IMR-90 (cell line): ENCODE measurements around the gene NCOA3. TPM values are rescaled to one million over a fixed set of nuclear protein-coding genes. Genes with fewer than 3 reads are reported as not detected.

Experiments
- ATAC-seq: fragments of 200-7000 bp; cut with Tn5 transposase; 2 replicates; pipeline ENCODE4 v1.9.1; 2020; ENCODE audit warnings: low read depth, mild to moderate bottlenecking, moderate library complexity
- BruUV-seq: library from RNA; stranded (reverse); fragments of 400-500 nt; replicated peaks from 2 replicates; lab custom pipeline; 2021; lab: Mats Ljungman, UMichigan
- CTCF ChIA-PET: fragments of 300-600 bp; formaldehyde crosslinking; extraction: SDS; loops from one replicate; lab custom pipeline; 2021; ENCODE audit warnings: antibody characterized with exemption; lab: Yijun Ruan, JAX
- POLR2A ChIA-PET: fragments of 300-600 bp; sonication (Branson Sonifier 250); formaldehyde crosslinking; loops from one replicate; lab custom pipeline; 2022; ENCODE audit warnings: antibody characterized with exemption; ENCODE audit not compliant: unreplicated experiment; lab: Charles Lee
- DNase-seq: peaks from one replicate; pipeline ENCODE4 v3.0.0; 2013
- H2AFZ ChIP-seq: replicated peaks from 2 replicates; pipeline ENCODE3; 2013; ENCODE audit warnings: low read length, mild to moderate bottlenecking; ENCODE audit not compliant: poor library complexity
- H2AK5ac ChIP-seq: 2 replicates; pipeline ENCODE4 v1.6.1; 2013; ENCODE audit warnings: low read depth, low read length, inconsistent platforms
- H2AK9ac ChIP-seq: replicated peaks from 2 replicates; pipeline ENCODE3; 2013; ENCODE audit warnings: mild to moderate bottlenecking, low read depth, low read length, moderate library complexity; ENCODE audit not compliant: poor library complexity
- H2BK120ac ChIP-seq: 2 replicates; pipeline ENCODE4 v1.6.1; 2013; ENCODE audit warnings: low read depth, low read length, inconsistent platforms
- H2BK15ac ChIP-seq: 3 replicates; pipeline ENCODE4 v1.6.1; 2013; ENCODE audit warnings: low read depth, low read length, inconsistent platforms
- H2BK20ac ChIP-seq: 2 replicates; pipeline ENCODE4 v1.6.1; 2013; ENCODE audit warnings: low read depth, mild to moderate bottlenecking, inconsistent platforms, low read length, moderate library complexity
- H2BK5ac ChIP-seq: 2 replicates; pipeline ENCODE4 v1.6.1; 2013; ENCODE audit warnings: mild to moderate bottlenecking, low read depth, low read length, inconsistent platforms; ENCODE audit not compliant: poor library complexity, severe bottlenecking
- H3K14ac ChIP-seq: replicated peaks from 2 replicates; pipeline ENCODE4 v1.6.1; 2013; ENCODE audit warnings: low read depth, low read length, inconsistent platforms
- H3K18ac ChIP-seq: 2 replicates; pipeline ENCODE4 v1.6.1; 2013; ENCODE audit warnings: low read depth, low read length, control low read depth
- H3K23ac ChIP-seq: 2 replicates; pipeline ENCODE4 v1.6.1; 2013; ENCODE audit warnings: low read depth, low read length, inconsistent platforms
- H3K27ac ChIP-seq: 2 replicates; pipeline ENCODE4 v1.5.1; 2013; ENCODE audit warnings: mild to moderate bottlenecking, control low read depth, low read length; ENCODE audit not compliant: insufficient read depth
- H3K27me3 ChIP-seq: 2 replicates; pipeline ENCODE4 v1.6.1; 2013; ENCODE audit warnings: low read length; ENCODE audit not compliant: control insufficient read depth, insufficient read depth
- H3K36me3 ChIP-seq: 2 replicates; pipeline ENCODE4 v1.6.1; 2013; ENCODE audit warnings: low read length, mixed read lengths; ENCODE audit not compliant: control insufficient read depth, insufficient read depth
- H3K4ac ChIP-seq: 2 replicates; pipeline ENCODE4 v1.6.1; 2013; ENCODE audit warnings: low read depth, low read length, inconsistent platforms
- H3K4me1 ChIP-seq: 2 replicates; pipeline ENCODE4 v1.6.1; 2013; ENCODE audit warnings: low read length, mixed read lengths; ENCODE audit not compliant: control insufficient read depth, insufficient read depth
- H3K4me2 ChIP-seq: 2 replicates; pipeline ENCODE4 v1.6.1; 2013; ENCODE audit warnings: low read depth, mild to moderate bottlenecking, control low read depth, low read length, moderate library complexity
- H3K4me3 ChIP-seq: 2 replicates; pipeline ENCODE4 v1.5.1; 2013; ENCODE audit warnings: low read depth, mild to moderate bottlenecking, control low read depth, low read length, moderate library complexity; ENCODE audit not compliant: insufficient read depth
- H3K56ac ChIP-seq: 2 replicates; pipeline ENCODE4 v1.6.1; 2013; ENCODE audit warnings: low read length, inconsistent platforms; ENCODE audit not compliant: insufficient read depth; ENCODE audit errors: extremely low read depth
- H3K79me1 ChIP-seq, 2 experiments: 2 replicates each; pipeline ENCODE4 v1.6.1; 2013; ENCODE audit warnings: low read length in 2 of 2, inconsistent platforms in 1 of 2, low read depth in 1 of 2
- H3K9ac ChIP-seq: 2 replicates; pipeline ENCODE4 v1.6.1; 2013; ENCODE audit warnings: low read depth, low read length, control low read depth
- H3K9me1 ChIP-seq: 2 replicates; pipeline ENCODE4 v1.6.1; 2013; ENCODE audit warnings: low read length, inconsistent platforms; ENCODE audit not compliant: insufficient read depth
- H3K9me3 ChIP-seq: 2 replicates; pipeline ENCODE4 v1.6.1; 2013; ENCODE audit warnings: low read length; ENCODE audit not compliant: control insufficient read depth, insufficient read depth
- H4K20me1 ChIP-seq: 2 replicates; pipeline ENCODE4 v1.6.1; 2013; ENCODE audit warnings: low read length, inconsistent platforms; ENCODE audit not compliant: insufficient read depth
- H4K5ac ChIP-seq: 2 replicates; pipeline ENCODE4 v1.6.1; 2013; ENCODE audit warnings: mild to moderate bottlenecking, low read depth, low read length, control low read depth
- H4K8ac ChIP-seq, 2 experiments: 2 replicates each; pipeline ENCODE4 v1.6.1; 2013; ENCODE audit warnings: low read depth in 2 of 2, low read length in 2 of 2, control low read depth in 1 of 2, inconsistent platforms in 1 of 2
- H4K91ac ChIP-seq: 2 replicates; pipeline ENCODE4 v1.6.1; 2013; ENCODE audit warnings: low read depth, low read length, inconsistent platforms; ENCODE audit not compliant: insufficient read depth
- CEBPB ChIP-seq: IDR thresholded peaks from 2 replicates; pipeline ENCODE4 v1.6.1; 2012; ENCODE audit warnings: low read depth, low read length, improper control_type of control experiment
- MAFK ChIP-seq: IDR thresholded peaks from 2 replicates; pipeline ENCODE4 v1.6.1; 2012; ENCODE audit warnings: low read depth, low read length, improper control_type of control experiment
- RCOR1 ChIP-seq: IDR thresholded peaks from 2 replicates; pipeline ENCODE4 v1.6.1; 2012; ENCODE audit warnings: mild to moderate bottlenecking, low read length, improper control_type of control experiment; ENCODE audit not compliant: insufficient replicate concordance
- WGBS, 2 experiments: methylation state at CpG; one replicate each; pipeline versions ENCODE4 v1.1.5 to v1.1.7; 2013; ENCODE audit warnings: missing lambda C conversion rate in 2 of 2; ENCODE audit not compliant: insufficient read length in 1 of 2; ENCODE audit errors: extremely low coverage in 2 of 2; 5-methylcytosine and 5-hydroxymethylcytosine counted together
- dilution Hi-C: fragments of 300-500 bp; cut with HindIII; formaldehyde crosslinking; loops from one replicate; pipeline ENCODE4 v1.14.3; 2018; ENCODE audit warnings: low sequenced_read_pairs; ENCODE audit not compliant: unreplicated experiment
- in situ Hi-C: fragments of 300-500 bp; cut with MboI; formaldehyde crosslinking; loops from 3 replicates; pipeline ENCODE4 v1.14.3; 2019; ENCODE audit warnings: low sequenced_read_pairs, inconsistent platforms, mixed read lengths
- intact Hi-C: fragments of 100-400 bp; cut with micrococcal nuclease; formaldehyde crosslinking; loops from 2 replicates; pipeline ENCODE4 v1.10.0; 2022
- polyA plus RNA-seq, 3 experiments: library from polyadenylated mRNA; depleted of rRNA; stranded (reverse); fragments of >200 nt; gene quantifications; 2 replicates each; pipeline ENCODE4 v1.2.3, GENCODE V29; 2012; ENCODE audit warnings: low replicate concordance in 1 of 3
- total RNA-seq: library from RNA; depleted of rRNA; stranded (reverse); fragments of >200 nt; gene quantifications from 2 replicates; pipeline ENCODE4 v1.2.3, GENCODE V29; 2012

Gene NCOA3
- total and polyA plus RNA-seq, 2 of the 4 experiments (the other 2 are of a cell fraction) = 8.8 to 29.0 TPM

- no peak for TF ChIP-seq CEBPB
Measured at GRCh38 chr20:47574616-47575364, 73.1 kb downstream of the NCOA3 start (continued).

- Histone ChIP-seq H3K4me2 (peak overlapping the region; percentile 72), H3K23ac (no peak overlapping the region), H2AFZ (peak overlapping the region; percentile 44), H3K4me1 (peaks cover 4% of the 10 kb centered on the region), H3K9me3 (peaks cover 3% of the 10 kb centered on the region), H3K14ac (no peak overlapping the region), H2AK5ac (no peak overlapping the region; the same call in 1 of the 2 replicates), H4K20me1 (no peaks in the 10 kb centered on the region; the same call in 1 of the 2 replicates), H4K5ac (no peak overlapping the region), H3K79me1 (peaks cover 25 to 68% of the 10 kb centered on the region in 2 experiments), H3K27me3 (no peaks in the 10 kb centered on the region), H3K56ac (no peak overlapping the region), H3K27ac (no peak overlapping the region), H2BK120ac (no peak overlapping the region), H2BK15ac (no peak overlapping the region), H3K9me1 (peaks cover 5% of the 10 kb centered on the region; the same call in 1 of the 2 replicates), H3K18ac (no peak overlapping the region), H2AK9ac (no peak overlapping the region), H3K9ac (peak overlapping the region; percentile 15; the same call in 1 of the 2 replicates), H2BK20ac (no peak overlapping the region), H4K91ac (no peak overlapping the region), H3K4me3 (no peak overlapping the region), H3K36me3 (0 out of 2 replicates have a peak, but pooled peaks cover 1% of the 10 kb centered on the region), H2BK5ac (peak overlapping the region; percentile 49), H3K4ac (no peak overlapping the region), H4K8ac (no peak overlapping the region)
- DNase-seq = peak; percentile 90
- no TSS peak for BruUV-seq
- ChIA-PET POLR2A (interaction anchor here (0.7 kb wide), 1 partner anchor 103 kb away, joined by 9 read pairs; no protein-coding TSS in a partner anchor), CTCF (interaction anchor here (1.0 kb wide), 1 partner anchor 9 kb away, joined by 3 read pairs; no protein-coding TSS in a partner anchor)
- dilution Hi-C loops = no loop called here
- in situ Hi-C loops = no loop called here
- TF ChIP-seq MAFK = 0 out of 2 replicates have a peak, but pooled peaks have one; percentile 10
- TF ChIP-seq CEBPB = no peak
- no peak for TF ChIP-seq RCOR1
- intact Hi-C loops = loop anchor here (1.0 to 5.0 kb wide), 2 partner anchors 8 to 74 kb away; partner anchors contain the start of gene NCOA3
- no CpG with 5 or more reads among the region's 4 CpGs for WGBS, 2 experiments
- peak; percentile 93 for ATAC-seq
Measured at GRCh38 chr20:47576516-47577033, 74.9 kb downstream of the NCOA3 start.
